Measurements from ENCODE around the gene LIN28B.

LIN28B gene

DNA sequence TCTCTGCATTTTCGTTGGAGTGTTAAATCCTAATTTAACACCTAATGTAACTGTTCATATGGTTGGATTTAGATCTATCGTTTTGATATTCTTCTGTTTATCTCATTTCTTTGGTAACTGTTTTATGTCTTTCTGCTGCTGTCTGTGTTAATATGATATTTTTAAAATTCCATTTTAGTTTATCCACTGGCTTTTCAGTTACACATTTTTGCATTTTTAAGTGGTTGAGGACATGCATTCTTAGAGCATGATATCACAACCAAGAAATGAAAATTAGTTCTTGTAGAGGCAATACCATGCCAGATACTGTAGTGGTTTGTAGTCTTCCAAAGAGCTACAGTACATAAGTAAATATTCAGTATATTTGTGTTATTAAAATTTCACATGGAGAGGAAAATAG, 58.6 kb downstream of the LIN28B start:
- DNase-seq: no peak

- no peak for DNase-seq
Measured at GRCh38 chr6:105019285-105019684, 62.4 kb downstream of the LIN28B start.

- no peak for DNase-seq
Measured at GRCh38 chr6:105021399-105021798, 64.5 kb downstream of the LIN28B start.

DNA sequence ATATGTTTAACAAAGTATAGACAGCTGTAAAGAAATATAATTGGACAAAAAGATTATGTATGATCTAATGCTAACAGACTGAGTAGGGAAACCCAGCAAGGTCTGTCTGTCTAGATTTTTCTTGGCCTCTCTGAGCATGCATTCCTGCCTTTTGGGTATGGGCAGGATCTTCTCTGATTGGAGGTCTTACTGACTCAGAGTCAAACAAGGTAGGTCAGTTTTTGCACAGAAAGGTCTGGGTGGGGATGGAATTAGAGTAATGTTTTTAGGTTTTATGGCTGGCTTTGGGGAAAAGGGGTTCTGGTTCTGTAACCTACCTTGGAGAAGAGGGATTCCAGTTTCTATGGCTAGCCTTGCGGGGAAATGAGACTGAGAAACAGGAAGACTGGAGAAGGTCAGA, 65.5 kb downstream of the LIN28B start:
- DNase-seq: no peak

DNA sequence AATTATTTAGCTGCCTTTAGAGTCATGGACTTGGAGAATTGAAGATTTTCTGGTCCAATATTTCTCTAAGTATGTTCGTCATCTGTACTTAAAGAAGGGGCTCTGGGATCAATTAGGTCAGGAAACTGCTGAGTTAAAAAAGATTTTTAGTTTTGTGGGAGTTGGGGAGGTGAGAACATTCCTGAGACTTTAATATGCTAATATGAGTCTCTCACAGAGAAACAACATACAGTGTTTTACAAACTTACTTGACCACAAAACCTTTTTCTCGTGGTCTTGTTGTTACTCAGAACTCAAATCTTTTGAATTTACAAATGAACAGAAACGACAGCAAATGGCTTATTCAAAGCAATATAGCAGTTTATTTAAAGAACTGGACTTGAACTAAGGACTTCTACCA, 67.9 kb downstream of the LIN28B start:
- DNase-seq: no peak

DNA sequence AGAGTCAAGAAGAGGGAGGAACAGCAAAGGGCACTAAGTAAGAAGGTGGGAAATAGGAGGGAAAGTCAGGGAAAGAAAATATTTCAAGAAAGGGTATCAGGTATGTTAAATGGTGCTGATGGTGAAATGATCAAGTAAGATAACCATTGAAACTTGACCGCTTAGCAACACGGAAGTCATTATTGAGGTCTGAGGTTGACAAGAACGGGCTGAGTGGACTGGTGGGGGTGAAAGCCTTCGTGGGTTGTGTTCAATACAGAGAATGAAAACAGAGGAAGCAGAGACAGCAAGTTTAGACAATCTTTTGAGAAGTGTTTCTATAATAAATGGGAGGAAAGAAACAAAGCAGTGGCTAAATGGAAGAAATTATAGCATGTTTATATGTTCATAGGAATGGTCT, 72.0 kb downstream of the LIN28B start:
- DNase-seq: no peak

- no peak for DNase-seq
Measured at GRCh38 chr6:105029581-105029980, 72.7 kb downstream of the LIN28B start.

GRCh38 chr6:105034470-105034869, 77.6 kb downstream of the LIN28B start:
- no peak for DNase-seq

DNA sequence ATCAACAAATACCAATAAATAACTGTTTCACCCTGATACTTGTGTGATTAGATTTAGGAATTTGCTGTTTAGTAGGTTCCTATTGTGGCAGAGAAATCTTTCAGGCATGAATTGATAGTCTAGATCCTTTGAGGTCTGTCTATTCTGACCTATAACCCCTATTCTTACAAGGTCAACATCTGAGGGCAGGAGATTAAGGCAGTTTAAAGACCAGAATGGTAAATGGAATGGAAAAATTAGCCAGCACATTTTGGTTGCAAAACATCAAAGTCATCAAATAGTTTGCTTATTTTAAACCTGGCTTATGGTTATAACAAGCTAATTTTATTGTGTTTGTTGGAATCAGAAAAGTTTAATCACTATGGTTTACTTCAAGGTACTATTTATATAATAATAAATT, 78.4 kb downstream of the LIN28B start:
- no peak for DNase-seq

GRCh38 chr6:105036351-105036750, 79.4 kb downstream of the LIN28B start:
- DNase-seq: no peak

DNA sequence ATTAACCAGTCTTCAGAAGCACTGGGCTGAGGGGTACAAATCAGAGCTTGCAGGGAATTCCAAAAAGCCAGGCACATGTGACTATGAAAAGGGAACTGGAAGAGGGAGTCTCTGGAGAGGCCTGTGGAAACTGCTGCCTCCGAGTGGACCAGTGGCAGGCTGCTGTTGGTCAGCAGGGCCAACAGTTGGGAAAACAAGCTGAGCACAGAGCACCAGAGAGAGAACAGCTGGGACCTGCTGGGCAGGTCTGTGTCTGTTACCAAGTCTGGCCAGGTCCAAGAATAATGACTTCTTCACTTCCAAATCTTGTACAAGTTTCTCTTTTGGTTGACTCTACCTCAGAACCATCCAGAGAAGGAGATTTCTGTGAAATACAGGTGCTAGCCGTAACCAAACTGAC, 81.4 kb downstream of the LIN28B start:
- no peak for DNase-seq

GRCh38 chr6:105041880-105042279, 85.0 kb downstream of the LIN28B start:
- no peak for DNase-seq

DNA sequence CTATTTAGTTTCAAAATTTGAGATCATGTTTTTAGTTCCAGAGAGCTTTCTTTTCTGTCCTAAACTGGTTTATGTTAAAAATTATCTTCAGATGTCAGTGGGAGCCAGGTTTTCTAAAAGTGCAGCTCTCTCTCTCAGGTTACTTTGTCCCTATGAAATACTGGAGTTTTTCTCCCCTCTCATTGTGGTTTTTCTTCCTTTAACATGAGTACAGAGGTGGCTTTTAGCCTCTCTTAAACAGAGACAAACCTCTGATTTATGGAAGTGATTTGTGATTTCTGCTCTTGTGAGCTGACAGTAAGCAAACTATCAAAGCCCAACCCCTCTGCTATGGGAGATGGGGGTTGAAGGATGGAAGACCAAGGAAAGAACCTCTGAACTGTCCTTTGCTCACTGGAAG, 85.7 kb downstream of the LIN28B start:
- DNase-seq: no peak

GRCh38 chr6:105043979-105044378, 87.1 kb downstream of the LIN28B start:
- DNase-seq: no peak

DNA sequence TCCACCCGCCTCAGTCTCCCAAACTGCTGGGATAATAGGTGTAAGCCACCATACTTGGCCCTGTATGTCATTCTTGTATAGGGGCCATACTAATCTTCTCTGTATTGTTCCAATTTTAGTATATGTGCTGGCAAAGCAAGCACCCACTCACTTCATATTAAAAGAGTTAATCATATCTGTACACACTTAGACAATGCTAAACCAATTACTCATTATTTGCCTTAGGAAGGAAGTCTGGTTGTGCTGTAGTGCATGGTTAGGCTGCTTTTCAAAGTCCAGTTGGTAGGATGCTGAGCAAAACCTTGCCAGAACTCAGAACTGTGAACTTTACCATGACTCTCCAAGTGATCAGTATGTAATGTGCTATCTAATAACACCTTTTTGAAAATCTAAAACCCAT, 88.6 kb downstream of the LIN28B start:
- no peak for DNase-seq

- no peak for DNase-seq
Measured at GRCh38 chr6:105051941-105052471, 95.1 kb downstream of the LIN28B start.

GRCh38 chr6:105056646-105057045, 99.7 kb downstream of the LIN28B start:
- no peak for DNase-seq

DNA sequence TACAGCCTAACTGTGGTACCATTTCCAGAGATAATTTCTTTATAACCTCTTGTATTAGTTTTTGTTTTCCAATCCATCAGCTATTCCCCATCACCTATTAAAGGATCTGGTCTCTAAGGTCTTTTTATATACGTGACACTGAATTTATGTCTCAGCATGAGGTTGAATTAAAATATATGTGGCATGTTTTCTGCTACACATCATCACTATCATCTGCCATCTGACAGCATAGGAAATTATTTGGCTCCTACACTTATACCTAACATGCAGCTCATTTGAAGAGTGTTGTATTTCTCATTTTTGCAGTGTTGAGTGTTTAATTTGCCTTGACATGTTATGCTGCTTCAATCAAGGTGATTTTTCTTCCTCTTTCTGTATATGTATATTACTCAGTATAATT, 100.3 kb downstream of the LIN28B start:
- no peak for DNase-seq

GRCh38 chr6:105058316-105058715, 101.4 kb downstream of the LIN28B start:
- DNase-seq: no peak

DNA sequence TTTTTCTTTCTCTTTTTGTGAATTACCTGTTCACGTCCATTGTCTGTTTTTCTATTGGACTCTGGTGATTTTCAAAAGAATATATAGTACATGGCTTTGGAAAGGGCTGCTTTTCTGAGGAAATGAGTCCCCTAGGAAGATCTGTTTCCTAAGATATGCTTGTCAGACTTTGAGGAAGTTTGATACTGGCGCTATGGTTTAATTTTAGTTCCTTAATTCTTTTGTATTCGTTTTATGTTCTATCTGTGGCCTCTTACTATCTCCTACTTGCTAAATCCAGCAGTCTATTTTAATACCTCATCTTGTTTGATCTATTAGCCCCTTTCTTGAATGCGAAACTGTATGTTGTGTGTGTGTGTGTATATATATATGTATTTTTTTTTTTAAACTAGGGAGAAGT, 101.9 kb downstream of the LIN28B start:
- no peak for DNase-seq

- no peak for DNase-seq
Measured at GRCh38 chr6:105066233-105066632, 109.3 kb downstream of the LIN28B start.

GRCh38 chr6:105066836-105067235, 109.9 kb downstream of the LIN28B start:
- DNase-seq: no peak

DNA sequence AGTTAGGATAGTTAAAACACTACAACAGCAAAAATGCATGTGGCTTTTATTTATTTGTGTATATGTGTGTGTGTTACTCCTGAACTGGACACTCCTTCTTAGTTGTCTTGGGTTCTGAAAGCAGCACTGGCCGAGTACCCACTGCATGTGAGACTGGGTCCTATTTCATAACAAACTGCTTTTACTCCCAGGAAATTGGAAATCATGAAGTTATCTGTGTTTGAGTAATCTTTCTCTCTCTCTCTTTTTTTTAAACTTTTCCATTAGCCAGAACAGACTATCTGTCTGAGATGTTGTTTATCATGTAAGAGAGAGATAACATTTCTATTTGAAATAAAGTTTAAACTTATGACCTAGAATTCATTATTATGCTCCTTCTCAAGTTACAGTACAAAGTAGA, 110.4 kb downstream of the LIN28B start:
- no peak for DNase-seq

- DNase-seq: no peak
Measured at GRCh38 chr6:105068407-105068806, 111.5 kb downstream of the LIN28B start.

DNA sequence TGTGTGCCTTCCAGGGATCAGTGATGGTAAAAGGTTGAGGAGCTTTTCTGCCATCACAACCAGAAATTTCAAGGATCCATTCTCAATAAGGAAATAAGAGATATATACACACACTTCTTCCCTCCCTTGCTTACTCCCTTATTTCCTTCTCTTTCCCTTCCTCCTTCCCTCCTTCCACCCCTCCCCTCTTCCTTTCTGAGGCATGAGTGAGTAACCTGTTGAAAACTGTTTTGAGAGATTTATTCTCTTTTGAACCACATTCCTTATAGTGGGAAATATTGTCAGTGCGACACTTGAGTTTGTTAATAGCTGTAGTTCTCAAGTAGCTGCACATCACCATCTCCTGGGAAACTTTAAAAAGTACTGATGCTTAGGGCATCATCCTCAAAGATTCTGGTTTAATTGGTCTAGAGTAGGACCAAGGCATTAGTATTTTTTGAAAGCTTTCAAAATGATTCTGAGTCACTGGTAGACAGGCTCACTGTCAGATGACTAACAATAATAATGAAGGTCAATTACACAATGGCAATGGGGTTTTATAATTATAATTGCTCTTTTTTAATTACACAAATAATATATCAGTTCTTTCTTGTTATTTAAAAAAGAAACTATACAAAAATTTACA, 113.0 kb downstream of the LIN28B start:
- DNase-seq: no peak

Data from NCI-H187 treated with DMSO at 0.1 percent for 48 hours (cell line).